CD4-positive, alpha-beta T cell treated with Interleukin-12 subunit alpha and Interleukin-12 subunit beta, for 1 hour (primary cell): ENCODE measurements around the gene ZG16.
A peak's percentile ranks its signal among the peaks of the same experiment; 100 is the strongest.

Experiments used
- DNase-seq: peaks from one replicate; pipeline ENCODE4 v3.0.0-alpha.2; 2020

Gene ZG16

GRCh38 chr16:29811170-29811895, 33.3 kb downstream of the ZG16 start:
- peak; percentile 82 for DNase-seq

DNA sequence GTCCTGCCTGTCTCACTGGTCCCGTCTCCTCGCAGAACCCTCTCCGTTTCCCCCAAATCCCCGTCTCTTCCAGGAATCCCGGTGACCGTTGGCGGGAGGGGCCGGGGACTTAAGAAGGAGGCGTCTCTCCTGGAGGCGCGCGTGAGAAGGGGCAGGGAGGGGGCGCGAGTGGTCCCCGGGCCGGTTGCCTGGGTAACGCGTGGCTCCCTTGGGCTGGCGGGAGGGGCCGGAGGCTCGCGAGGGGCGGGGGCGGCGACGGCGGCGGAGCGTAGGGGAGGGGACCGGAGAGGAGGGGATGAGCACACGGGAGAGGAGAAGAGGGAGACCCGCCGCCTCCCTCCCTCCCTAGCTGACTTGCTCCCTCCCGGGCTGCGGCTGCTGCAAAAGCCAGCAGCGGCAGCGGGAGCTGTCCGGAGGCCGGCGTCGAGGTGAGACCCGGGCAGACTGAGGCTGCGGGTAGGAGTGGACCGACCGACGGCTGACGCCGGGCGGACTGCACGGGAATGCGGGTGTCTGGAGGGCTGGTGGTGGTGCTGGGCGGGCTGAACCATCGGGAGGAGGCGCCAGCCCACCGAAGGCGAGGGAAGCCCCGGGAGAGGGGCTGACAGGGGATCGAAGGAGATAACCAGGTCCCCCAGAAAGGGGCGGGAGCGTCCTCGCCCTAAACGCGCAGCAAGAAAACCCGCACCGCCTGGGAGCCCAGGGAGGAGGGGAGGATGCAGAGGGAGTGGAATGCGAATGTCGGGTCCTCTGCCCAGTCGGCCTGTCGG, 34.0 kb downstream of the ZG16 start, which contains the start of gene PRRT2:
TSS of gene PRRT2 (plus strand) at position 298 of the 770 bp plus-strand sequence. CDS start 862 bp downstream, outside the sequence.
- peak; percentile 66 for DNase-seq

DNA sequence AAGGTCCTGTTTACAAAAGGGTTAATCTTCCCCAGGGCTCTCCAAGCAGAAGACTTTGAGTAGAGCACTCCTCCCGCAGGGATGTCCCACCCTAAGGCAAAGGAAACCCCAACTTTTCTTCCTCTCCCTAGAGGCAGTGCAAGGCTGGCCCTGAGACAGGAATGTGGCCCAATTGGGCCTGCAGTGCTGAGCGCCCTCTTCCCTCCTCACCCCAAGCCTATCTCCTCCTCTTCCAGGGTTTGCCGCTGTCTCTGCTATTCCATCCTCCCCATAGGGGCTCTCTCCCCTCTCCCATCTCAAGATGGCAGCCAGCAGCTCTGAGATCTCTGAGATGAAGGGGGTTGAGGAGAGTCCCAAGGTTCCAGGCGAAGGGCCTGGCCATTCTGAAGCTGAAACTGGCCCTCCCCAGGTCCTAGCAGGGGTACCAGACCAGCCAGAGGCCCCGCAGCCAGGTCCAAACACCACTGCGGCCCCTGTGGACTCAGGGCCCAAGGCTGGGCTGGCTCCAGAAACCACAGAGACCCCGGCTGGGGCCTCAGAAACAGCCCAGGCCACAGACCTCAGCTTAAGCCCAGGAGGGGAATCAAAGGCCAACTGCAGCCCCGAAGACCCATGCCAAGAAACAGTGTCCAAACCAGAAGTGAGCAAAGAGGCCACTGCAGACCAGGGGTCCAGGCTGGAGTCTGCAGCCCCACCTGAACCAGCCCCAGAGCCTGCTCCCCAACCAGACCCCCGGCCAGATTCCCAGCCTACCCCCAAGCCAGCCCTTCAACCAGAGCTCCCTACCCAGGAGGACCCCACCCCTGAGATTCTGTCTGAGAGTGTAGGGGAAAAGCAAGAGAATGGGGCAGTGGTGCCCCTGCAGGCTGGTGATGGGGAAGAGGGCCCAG, 34.9 kb downstream of the ZG16 start:
- no peak for DNase-seq

DNA sequence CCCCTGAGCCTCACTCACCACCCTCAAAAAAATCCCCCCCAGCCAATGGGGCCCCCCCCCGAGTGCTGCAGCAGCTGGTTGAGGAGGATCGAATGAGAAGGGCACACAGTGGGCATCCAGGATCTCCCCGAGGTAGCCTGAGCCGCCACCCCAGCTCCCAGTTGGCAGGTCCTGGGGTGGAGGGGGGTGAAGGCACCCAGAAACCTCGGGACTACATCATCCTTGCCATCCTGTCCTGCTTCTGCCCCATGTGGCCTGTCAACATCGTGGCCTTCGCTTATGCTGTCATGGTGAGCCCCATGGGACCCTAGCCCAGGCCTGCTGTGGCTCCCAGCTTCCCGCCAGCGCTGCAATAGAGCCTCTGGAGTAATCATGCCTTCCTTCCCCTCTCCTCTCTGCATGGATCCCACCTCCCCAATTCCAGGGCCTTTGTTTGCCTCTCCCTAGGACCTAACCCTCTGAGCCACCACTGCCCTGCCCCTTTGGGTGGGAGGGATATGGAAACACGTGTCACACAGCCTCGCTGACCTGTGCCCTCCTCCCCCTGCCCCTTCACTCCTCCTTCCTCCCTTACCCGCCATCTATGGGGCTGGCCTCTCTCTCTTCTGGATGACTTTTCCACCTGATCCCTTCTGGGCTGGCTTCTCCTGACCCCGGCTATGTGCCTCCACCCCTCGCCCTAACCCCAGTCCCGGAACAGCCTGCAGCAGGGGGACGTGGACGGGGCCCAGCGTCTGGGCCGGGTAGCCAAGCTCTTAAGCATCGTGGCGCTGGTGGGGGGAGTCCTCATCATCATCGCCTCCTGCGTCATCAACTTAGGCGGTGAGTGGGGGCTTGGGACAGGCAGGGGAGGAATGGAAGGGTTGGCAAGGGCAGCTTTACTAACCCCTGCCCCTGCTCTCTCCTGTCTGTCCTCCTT, 35.8 kb downstream of the ZG16 start:
- DNase-seq: no peak

- DNase-seq: no peak
Observed at GRCh38 chr16:29814592-29814991, 36.5 kb downstream of the ZG16 start.

DNA sequence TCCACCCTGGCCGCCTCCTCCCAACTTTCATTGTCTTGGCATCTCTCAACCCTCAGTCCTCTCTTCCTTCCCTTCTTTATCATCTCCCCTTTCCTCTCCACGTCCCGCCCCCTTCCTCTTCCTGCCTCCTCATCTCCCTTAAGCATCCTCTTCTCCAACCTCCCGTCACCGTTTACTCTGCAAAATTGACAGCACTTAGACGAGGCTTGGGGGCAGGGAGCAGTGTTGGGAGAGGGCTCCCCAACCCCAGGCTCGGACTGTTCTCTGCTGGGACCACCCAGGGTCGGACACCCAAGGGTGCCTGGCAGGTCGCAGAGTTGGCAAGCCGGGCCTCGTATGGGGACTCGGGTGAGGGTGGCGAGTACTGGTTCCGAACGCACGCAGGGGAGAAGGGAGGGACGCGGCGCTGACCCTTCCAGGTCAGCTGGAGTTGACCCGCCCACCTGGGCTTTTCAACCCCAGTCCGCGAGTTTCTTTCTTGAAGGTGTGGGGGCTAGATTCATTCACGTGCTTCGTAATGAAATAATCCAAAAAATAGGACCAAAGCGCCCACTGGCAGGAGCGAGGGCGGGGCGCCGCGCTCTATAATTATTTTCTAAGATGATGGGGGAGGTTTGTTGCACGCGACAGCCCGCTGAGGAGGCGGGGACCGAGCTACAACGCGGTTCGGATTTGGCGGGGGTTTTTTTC, 37.1 kb downstream of the ZG16 start:
- no peak for DNase-seq

DNA sequence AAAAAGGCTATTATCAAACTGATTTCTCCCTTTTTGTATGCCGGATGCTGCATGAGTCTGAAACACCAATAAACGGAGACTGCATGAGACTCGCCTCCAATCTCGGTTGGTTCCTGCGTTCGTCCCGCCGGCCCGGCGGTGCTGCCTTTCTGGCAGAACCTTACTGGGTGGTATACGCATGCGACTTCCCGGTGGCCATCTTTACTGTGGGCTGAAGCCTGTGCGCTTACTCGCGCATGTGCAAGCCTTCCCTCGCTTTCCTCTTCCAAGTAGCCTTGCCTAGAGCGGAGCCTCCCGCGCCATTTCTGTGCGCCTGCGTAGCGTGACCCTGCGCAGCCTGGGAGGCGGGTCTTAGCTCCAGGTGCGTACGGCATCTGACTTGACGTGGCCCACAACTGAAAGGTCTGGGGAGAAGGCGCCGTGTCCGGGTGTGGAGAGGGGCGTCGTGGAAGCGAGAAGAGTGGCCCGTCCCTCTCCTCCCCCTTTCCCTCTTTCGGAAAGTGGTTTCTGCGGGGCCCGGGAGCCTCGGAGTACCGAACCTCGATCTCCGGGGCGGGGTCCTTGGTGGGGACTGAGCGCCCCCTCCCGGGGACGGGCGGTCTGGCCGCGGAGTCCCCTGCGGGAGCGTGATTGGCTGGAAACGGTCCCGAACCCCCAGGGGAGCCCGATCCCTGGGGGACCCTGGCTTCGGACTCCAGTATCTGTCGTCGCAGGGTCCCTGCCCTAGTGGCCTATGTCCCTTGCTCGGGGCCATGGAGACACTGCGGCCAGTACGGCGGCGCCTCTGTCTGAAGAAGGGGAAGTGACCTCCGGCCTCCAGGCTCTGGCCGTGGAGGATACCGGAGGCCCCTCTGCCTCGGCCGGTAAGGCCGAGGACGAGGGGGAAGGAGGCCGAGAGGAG, 38.0 kb downstream of the ZG16 start, which contains the start of gene PAGR1:
TSS of gene PAGR1 (plus strand) at position 360 of the 901 bp plus-strand sequence. CDS start at position 734, 374 bp downstream.
- peak; percentile 100 for DNase-seq

GRCh38 chr16:29816694-29817441, 38.8 kb downstream of the ZG16 start:
- peak; percentile 52 for DNase-seq

DNA sequence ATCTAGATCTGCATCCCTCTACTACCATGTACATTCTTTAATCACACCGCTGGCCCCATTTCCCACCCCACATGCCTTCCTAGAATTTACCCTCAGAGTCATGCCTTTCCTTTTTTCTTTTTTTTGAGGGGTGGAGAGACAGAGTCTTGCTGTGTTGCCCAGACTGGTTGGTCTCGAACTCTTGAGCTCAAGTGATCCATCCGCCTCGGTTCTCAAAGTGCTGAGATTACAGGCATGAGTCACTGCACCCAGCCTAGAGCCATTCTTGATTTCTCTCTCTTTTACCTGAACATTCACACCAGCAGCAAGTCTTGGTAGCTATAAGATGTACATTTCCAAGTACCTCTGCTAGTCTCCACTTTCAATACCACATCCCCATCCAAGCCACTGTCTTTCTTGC, 40.0 kb downstream of the ZG16 start:
- DNase-seq: no peak

- no peak for DNase-seq
Observed at GRCh38 chr16:29819506-29819905, 41.5 kb downstream of the ZG16 start.

DNA sequence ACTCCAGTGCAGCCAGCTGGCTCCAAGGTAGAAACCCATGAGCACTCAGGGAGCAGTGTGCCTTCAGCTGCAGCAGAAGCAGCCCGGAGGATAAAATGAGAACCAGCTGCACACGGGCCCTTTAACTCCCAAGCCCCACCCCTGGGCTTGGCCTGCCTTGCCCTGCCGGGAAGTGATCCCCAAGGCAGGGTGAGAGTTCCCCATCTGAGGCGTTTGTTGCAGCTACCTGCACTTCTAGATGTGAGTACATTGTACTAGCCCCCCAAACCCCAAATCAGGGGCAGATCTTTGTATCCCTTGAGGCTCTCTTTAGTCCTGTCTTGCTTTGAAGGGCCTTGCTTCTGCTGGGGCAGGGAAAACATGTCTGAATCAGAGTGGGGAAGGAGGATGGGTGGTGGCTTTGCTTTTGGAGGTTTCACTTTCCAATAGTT, 42.2 kb downstream of the ZG16 start, which contains the start of gene MVP:
TSS of gene MVP (plus strand) at position 192 of the 431 bp plus-strand sequence. CDS start 10,088 bp downstream, outside the sequence.
- DNase-seq: peak; percentile 52

DNA sequence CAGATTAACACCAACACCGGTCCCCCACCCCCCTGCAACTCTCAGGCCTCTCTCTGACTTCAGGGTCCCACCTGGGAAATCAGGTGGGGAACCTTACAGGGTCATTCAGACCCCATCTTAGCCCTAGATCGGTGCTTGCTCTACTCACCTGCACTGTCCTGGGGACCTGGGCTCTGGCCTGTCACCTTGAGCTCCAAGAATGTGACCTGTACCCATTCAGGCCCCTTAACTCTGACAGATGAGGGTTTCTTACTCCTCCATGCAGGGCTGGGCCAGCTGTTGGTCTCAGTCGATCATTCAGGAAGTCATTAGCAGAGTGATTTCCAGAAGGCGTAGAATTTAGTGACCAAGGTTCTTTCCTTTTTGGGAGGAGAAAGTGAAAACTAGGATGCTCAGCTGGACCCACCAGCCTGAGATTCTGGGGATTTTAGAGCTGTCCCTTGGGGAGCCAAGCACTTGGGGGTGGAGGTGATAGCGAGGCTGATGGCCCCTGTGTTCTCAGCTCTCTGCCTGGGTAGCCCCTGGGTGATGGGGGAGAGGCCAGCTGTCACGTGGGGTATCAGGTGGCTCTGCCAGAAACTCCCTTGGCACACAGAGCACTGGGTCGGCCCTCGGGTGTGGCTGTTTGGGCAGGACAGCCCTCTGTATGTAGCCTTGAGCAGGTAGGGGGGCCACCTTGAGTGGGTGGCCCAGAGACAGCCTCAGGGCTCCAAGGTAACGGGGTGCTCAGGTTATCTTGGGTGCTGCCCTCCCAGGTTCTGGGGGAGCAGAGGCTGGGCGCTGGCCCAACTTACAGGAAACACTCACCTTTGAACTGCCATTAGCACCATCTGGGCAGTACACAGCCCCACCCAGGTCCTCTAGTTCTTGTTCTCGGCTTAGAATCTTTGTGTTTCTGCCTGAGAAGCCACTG, 42.9 kb downstream of the ZG16 start:
- peak; percentile 65 for DNase-seq

DNA sequence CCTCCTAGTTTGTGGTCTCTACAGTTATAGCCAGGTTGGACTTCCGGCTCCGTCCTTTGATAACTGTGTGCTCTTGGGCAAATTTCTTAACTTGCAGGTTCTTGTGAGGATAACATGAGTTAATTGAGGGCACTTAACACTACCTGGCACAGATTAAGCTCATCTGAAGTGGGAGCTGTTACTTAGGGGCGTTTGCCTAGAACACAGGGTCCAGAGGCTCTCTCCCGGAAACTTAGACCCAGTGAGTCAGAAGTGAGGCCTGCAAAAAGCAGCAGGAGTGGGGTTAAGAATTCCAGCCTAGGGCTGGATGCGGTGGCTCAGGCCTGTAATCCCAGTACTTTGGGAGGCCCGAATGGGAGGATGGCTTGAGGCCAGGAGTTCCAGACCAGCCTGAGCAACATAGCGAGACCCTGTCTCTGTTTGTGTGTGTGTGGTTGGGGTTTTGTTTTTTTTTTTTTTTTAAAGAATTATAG, 43.6 kb downstream of the ZG16 start:
- DNase-seq: no peak

DNA sequence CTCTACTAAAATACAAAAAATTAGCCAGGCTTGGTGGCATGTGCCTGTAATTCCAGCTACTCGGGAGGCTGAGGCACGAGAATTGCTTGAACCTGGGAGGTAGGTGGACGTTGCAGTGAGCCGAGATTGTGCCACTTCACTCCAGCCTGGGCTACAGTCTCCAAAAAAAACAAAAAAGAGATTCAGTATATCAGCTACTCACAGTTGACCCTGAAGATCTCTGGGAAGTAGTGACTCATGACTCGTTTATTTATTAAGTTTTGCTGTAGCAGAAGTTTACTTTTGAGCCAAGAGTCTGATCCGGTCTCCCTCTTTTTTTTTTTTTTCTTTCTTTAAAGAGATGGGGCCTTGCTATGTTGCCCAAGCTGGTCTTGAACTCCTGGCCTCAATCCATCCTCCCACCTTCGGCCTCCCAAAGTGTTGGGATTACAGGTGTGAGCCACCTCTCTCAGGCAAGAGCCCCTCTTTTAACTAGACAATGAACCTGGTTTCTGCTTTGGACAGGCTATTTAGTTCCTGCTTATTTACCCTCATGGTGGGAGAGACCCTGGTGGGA, 46.6 kb downstream of the ZG16 start:
- DNase-seq: no peak

DNA sequence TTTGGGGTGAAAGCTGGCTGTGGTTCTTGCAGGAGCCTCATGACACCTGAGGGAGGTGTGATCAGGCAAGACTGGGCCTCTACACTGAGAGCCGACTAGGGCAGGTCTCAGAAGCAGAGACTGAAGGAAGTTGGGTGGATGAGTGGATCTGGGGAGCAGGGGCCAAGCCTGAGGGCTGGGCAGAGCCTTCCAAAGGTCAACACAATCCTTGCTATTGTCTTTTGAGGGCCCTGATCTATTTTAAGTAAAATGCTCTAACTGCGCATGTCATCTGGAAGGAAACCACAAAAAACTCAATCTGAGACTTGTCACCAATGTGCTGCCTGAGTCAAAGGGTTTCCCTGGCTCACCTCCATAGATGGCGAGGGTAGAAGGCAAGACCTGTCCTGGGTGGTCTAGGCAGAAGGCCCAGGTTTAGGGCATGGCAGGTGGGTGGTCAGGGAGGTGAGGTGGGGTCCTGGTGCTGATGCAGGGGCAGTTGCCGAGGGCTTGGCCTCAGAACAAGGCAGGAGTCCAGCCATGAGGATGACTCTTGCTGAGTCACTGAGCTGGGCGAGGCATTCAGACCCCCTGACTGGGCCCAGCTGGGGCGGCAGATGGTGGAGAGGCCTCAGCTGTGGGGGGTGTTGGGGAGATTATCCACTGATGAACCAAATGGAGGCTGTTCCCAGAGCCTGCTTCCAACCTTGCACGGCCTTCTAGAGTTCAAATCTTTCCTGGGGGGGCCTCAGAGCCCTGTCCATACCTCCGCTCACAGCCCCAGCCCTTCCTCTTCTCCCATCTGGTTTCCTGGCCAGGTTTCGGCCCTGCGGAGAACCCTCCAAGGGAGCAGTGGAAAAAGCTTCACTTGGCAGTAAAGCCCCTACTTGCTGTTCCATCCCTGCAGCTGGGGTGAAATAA, 47.3 kb downstream of the ZG16 start:
- peak; percentile 43 for DNase-seq

- no peak for DNase-seq
Observed at GRCh38 chr16:29826342-29826695, 48.3 kb downstream of the ZG16 start.

DNA sequence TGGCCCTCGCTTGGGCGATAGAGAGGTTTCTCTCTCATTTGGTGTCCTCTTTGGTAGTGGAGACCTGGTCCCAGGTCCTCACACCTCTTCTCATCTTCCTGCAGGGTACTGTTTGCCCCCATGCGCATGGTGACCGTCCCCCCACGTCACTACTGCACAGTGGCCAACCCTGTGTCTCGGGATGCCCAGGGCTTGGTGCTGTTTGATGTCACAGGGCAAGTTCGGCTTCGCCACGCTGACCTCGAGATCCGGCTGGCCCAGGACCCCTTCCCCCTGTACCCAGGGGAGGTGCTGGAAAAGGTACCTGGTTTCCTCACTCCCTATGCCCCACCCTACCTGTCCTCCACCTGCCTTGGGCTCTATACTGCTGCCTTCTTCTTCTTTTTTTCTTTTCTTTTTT, 52.7 kb downstream of the ZG16 start:
- DNase-seq: no peak
